Measurements from ENCODE around the gene ADCY1. TPM values are rescaled to one million over a fixed set of nuclear protein-coding genes. Genes with fewer than 3 reads are reported as not detected.

ADCY1 gene
- total RNA-seq, 4 donors from 2014 or later: 2.3 to 4.8 (median 2.8) TPM

DNA sequence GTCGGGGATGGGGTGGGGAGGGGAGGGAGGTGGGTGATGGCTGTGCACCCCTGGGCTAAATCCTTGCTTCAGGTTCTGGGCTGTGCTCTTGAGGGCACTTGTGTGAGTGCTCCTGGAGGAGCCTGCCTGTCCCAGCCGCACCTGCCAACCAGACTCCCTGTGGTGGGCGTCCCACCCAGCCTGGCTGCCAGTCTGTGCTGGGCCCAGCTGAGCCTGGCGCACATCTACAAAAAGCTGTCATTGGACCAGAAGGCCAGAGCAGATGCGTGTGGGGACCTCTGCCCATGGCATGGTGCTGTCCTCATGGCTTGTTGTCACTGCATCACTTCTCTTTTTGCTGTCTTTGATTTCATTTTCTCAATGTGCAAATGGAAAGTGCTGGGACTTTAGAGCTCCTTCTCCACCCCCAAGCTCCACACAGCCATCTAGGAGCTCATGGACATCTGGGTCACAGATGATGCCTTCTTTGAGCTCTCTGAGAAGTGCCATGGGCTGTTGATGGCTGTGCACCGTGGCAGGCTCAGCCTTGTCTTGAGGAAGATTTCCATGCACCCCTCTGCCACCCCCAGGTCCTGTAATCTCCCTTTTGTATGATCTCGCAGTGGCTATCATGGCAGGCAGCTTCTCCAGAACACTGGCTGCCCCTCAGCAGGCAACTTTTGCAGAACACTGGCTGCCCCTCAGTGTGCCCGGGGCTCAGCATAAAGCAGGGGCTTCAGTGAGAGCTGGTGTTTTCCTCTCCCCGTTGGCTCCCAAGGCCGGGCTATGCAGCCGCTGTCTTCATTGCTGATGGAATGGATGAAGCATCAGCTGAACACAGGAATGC, 83.9 kb downstream of the ADCY1 start:
- TF ChIP-seq, protein P1, sequence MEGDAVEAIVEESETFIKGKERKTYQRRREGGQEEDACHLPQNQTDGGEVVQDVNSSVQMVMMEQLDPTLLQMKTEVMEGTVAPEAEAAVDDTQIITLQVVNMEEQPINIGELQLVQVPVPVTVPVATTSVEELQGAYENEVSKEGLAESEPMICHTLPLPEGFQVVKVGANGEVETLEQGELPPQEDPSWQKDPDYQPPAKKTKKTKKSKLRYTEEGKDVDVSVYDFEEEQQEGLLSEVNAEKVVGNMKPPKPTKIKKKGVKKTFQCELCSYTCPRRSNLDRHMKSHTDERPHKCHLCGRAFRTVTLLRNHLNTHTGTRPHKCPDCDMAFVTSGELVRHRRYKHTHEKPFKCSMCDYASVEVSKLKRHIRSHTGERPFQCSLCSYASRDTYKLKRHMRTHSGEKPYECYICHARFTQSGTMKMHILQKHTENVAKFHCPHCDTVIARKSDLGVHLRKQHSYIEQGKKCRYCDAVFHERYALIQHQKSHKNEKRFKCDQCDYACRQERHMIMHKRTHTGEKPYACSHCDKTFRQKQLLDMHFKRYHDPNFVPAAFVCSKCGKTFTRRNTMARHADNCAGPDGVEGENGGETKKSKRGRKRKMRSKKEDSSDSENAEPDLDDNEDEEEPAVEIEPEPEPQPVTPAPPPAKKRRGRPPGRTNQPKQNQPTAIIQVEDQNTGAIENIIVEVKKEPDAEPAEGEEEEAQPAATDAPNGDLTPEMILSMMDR (IDR thresholded peaks at IDR 0.05): no peak
- no peak for DNase-seq (ENCODE audit: low spot score)
- no peak for ATAC-seq (ENCODE audit: low FRiP score)

- no peak for ATAC-seq (ENCODE audit: low FRiP score)
- TF ChIP-seq, protein P1 (IDR thresholded peaks at IDR 0.05): no peak
- DNase-seq (ENCODE audit: low spot score): no peak
These were observed 84.7 kb downstream of the ADCY1 start for GRCh38 chr7:45658716-45659495.

GRCh38 chr7:45659496-45660139, 85.5 kb downstream of the ADCY1 start:
- no peak for ATAC-seq (ENCODE audit: low FRiP score)
- TF ChIP-seq, protein P1 (IDR thresholded peaks at IDR 0.05): no peak
- DNase-seq (ENCODE audit: low spot score): no peak

- TF ChIP-seq, protein P1 (IDR thresholded peaks at IDR 0.05): no peak
- ATAC-seq (ENCODE audit: low FRiP score) (no peak), DNase-seq (ENCODE audit: low spot score) (no peak)
These were observed 86.2 kb downstream of the ADCY1 start for GRCh38 chr7:45660201-45660900.

DNA sequence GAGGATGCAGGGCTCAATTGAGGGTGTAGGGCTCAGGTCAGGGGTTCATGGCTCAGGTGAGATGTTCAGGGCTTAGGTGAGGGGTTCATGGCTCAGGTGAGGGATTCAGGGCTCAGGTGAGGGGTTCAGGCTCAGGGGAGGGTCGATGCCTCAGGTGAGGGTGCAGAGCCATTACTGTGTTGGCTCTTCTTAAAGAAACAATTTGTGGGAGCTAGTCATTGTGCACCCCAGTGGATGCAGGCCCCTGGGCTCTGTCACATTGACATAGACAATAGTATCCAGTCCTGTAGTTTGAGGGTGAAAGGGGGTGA, 86.7 kb downstream of the ADCY1 start:
- no peak for ATAC-seq (ENCODE audit: low FRiP score)
- TF ChIP-seq, protein P1 (IDR thresholded peaks at IDR 0.05): no peak
- DNase-seq (ENCODE audit: low spot score): no peak

- TF ChIP-seq, protein P1 (IDR thresholded peaks at IDR 0.05): no peak
- no peak for DNase-seq (ENCODE audit: low spot score)
- ATAC-seq (ENCODE audit: low FRiP score): no peak
These were observed 87.3 kb downstream of the ADCY1 start for GRCh38 chr7:45661302-45661995.
